RWPE1 (cell line): Measurements from ENCODE around the gene TPSG1.

Experiments
- CTCF ChIA-PET: fragments of 350-600 bp; sonication (Branson Sonifier 250); formaldehyde crosslinking; extraction: SDS; loops from one replicate; lab custom pipeline; 2021; lab: Yijun Ruan, JAX
- POLR2A ChIA-PET: fragments of 400-600 bp; formaldehyde crosslinking; extraction: SDS; loops from one replicate; lab custom pipeline; 2020; ENCODE audit warnings: antibody characterized with exemption; ENCODE audit not compliant: low non-redundant PET; lab: Yijun Ruan, JAX
- DNase-seq: peaks from one replicate; pipeline ENCODE4 v3.0.0; 2012; ENCODE audit warnings: low spot score
- H3K27ac ChIP-seq: fragments of 450-650 bp; 2 replicates; pipeline ENCODE4 v1.5.1; 2017
- TF ChIP-seq, protein P1 (sequence below): fragments of 450-650 bp; conservative IDR thresholded peaks from 2 replicates; pipeline ENCODE4 v1.5.1; 2017; ENCODE audit warnings: low read depth, mild to moderate bottlenecking

TPSG1 gene

DNA sequence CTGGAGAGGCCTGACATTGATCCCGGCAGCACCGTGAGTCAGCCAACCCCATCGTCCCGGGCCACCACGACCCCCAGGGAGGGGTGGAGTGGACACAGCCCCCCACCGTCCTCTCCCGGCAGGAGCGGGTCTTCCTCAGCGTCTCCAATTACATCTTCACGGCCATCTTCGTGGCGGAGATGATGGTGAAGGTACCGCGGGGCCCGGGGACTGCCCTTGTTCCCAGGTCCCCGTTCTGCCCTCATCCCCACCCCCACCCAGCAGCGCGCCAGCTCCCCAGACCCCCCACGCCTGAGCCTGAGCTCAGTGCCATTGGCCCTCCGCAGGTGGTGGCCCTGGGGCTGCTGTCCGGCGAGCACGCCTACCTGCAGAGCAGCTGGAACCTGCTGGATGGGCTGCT, 14.6 kb downstream of the TPSG1 start:
- no peak for DNase-seq
- no peak overlapping the region for H3K27ac ChIP-seq
- POLR2A ChIA-PET: no interaction called here
- TF ChIP-seq, protein P1, sequence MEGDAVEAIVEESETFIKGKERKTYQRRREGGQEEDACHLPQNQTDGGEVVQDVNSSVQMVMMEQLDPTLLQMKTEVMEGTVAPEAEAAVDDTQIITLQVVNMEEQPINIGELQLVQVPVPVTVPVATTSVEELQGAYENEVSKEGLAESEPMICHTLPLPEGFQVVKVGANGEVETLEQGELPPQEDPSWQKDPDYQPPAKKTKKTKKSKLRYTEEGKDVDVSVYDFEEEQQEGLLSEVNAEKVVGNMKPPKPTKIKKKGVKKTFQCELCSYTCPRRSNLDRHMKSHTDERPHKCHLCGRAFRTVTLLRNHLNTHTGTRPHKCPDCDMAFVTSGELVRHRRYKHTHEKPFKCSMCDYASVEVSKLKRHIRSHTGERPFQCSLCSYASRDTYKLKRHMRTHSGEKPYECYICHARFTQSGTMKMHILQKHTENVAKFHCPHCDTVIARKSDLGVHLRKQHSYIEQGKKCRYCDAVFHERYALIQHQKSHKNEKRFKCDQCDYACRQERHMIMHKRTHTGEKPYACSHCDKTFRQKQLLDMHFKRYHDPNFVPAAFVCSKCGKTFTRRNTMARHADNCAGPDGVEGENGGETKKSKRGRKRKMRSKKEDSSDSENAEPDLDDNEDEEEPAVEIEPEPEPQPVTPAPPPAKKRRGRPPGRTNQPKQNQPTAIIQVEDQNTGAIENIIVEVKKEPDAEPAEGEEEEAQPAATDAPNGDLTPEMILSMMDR: no peak
- CTCF ChIA-PET: no interaction called here

DNA sequence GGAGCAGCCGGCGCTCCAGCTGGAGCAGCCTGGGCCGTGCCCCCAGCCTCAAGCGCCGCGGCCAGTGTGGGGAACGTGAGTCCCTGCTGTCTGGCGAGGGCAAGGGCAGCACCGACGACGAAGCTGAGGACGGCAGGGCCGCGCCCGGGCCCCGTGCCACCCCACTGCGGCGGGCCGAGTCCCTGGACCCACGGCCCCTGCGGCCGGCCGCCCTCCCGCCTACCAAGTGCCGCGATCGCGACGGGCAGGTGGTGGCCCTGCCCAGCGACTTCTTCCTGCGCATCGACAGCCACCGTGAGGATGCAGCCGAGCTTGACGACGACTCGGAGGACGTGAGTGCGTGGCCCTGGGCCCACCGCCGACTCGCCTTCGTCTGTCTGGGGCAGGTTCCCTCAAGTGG, 16.0 kb downstream of the TPSG1 start:
- no peak overlapping the region for H3K27ac ChIP-seq
- DNase-seq: no peak
- CTCF ChIA-PET: interaction anchor here (1.1 kb wide), 1 partner anchor 103 kb away, joined by 3 read pairs; no protein-coding TSS in a partner anchor
- POLR2A ChIA-PET: no interaction called here
- TF ChIP-seq, protein P1: no peak

DNA sequence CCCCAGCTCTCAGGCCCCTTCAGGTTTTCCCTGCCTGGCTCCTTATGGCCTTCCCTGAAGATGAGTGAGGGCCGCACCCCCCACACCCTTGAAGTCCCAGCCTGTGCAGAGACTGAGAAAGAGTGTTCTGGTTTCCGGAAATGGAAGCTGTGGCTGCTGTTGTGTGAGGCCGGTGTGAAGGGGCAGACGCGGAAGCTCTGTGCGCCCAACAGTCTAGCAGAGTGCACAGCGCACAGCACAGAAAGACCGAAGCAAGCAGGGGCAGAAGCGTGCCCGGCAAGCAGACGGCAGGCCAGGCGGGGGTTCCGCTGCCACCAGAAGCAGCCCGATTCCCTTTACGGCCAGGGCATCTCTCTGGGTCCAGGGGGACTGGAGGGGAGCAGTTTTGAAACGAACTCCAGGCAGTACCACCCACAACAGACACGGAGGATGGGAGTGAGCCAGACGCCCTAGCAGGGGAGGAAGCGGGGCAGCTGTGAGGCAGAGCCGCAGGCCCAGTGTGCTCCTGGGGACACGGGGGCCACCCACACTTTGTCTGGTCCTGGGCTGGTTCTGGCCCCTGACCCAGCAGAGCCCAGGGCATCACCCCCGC, 16.7 kb downstream of the TPSG1 start:
- TF ChIP-seq, protein P1: no peak
- CTCF ChIA-PET: interaction anchor here (0.9 kb wide), 1 partner anchor 19 kb away, joined by 3 read pairs; no protein-coding TSS in a partner anchor

DNA sequence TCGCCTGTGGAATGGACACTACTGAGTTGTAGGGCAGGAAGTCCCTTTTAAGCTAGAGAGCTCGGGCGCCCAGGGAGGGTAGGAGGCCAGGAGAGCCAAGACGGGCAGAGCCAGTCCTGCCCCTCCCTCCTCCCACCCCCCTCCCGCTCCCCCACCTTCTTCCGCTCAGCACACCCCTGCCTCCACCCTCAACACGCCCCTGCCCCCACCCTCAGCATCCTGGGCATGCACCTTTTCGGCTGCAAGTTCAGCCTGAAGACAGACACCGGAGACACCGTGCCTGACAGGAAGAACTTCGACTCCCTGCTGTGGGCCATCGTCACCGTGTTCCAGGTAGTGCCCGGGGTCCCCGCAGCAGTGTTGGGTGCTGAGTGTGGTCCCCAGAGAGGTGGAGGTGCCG, 18.3 kb downstream of the TPSG1 start:
- no peak overlapping the region for H3K27ac ChIP-seq
- POLR2A ChIA-PET: no interaction called here
- CTCF ChIA-PET: interaction anchor here (0.7 kb wide), 1 partner anchor 19 kb away, joined by 3 read pairs; no protein-coding TSS in a partner anchor
- no peak for DNase-seq
- TF ChIP-seq, protein P1: no peak

More for the DNA sequence above, 16.7 kb downstream of the TPSG1 start:
- POLR2A ChIA-PET: no interaction called here
- H3K27ac ChIP-seq: no peak overlapping the region
- DNase-seq: no peak

DNA sequence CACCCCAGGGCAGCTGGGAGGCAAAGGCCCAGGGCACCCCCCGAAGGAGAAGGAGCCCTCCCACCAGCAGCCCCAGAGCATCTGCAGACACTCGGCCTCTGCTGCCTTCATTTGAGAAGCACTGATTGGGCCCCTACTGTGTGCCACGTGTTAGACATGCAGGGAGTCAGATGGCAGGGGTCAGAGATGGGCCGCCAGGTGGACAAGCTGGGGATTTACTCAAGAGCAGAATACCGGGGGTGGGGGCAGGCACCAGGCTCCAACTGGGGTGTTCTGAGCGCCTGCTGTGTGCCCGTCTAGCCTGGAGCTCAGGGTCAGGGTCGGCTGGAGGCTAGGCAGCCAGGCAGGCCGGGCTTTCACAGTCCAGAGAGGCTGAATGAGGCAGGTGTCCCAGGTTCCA, 18.7 kb downstream of the TPSG1 start:
- ChIA-PET POLR2A (no interaction called here), CTCF (interaction anchor here (0.7 to 0.9 kb wide), 2 partner anchors 10 to 18 kb away, joined by 3 read pairs; no protein-coding TSS in a partner anchor)
- H3K27ac ChIP-seq: no peak overlapping the region
- TF ChIP-seq, protein P1: no peak
- DNase-seq: no peak

DNA sequence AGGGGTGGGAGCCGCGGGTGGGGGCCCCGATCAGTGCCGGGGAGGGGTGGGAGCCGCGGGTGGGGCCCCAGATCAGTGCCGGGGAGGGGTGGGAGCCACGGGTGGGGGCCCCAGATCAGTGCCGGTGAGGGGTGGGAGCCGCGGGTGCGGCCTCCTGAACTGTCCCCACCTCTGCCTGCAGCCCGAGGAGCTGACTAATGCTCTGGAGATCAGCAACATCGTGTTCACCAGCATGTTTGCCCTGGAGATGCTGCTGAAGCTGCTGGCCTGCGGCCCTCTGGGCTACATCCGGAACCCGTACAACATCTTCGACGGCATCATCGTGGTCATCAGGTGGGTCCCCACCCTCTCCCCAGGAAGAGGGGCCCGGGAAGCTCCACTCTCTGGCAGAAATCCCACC, 20.1 kb downstream of the TPSG1 start:
- POLR2A ChIA-PET: no interaction called here
- no peak overlapping the region for H3K27ac ChIP-seq
- CTCF ChIA-PET: no interaction called here
- DNase-seq: no peak
- TF ChIP-seq, protein P1: no peak
